Neural progenitor cell (in vitro differentiated cells): ENCODE results near the gene ECM1. TPM values are rescaled to one million over a fixed set of nuclear protein-coding genes. Genes with fewer than 3 reads are reported as not detected.

ENCODE experiments used
- DNase-seq: peaks from one replicate; pipeline ENCODE4 v3.0.0-alpha.2; 2016; ENCODE audit warnings: low spot score
- H2AFZ ChIP-seq: fragments of 200-600 bp; sonication (generic); replicated peaks from 2 replicates; pipeline ENCODE4 v1.6.1; 2016; ENCODE audit warnings: antibody characterized with exemption
- H3F3A ChIP-seq: fragments of 200-600 bp; sonication (generic); 2 replicates; pipeline ENCODE4 v1.6.1; 2016; ENCODE audit warnings: antibody characterized with exemption, low read depth
- H3K27ac ChIP-seq: fragments of 200-600 bp; sonication (generic); 2 replicates; pipeline ENCODE4 v1.5.1; 2016; ENCODE audit warnings: mild to moderate bottlenecking
- H3K27me3 ChIP-seq: fragments of 200-600 bp; sonication (generic); 2 replicates; pipeline ENCODE4 v1.6.1; 2016; ENCODE audit warnings: mild to moderate bottlenecking, moderate library complexity
- H3K36me3 ChIP-seq: fragments of 200-600 bp; sonication (generic); 2 replicates; pipeline ENCODE4 v1.5.1; 2016
- H3K4me1 ChIP-seq: fragments of 200-600 bp; sonication (generic); 2 replicates; pipeline ENCODE4 v1.6.1; 2016; ENCODE audit warnings: mixed run types
- H3K4me2 ChIP-seq: fragments of 200-600 bp; sonication (generic); 2 replicates; pipeline ENCODE4 v1.6.1; 2016
- H3K4me3 ChIP-seq: fragments of 200-600 bp; sonication (generic); 2 replicates; pipeline ENCODE4 v1.5.1; 2016
- H3K79me2 ChIP-seq: fragments of 200-600 bp; sonication (generic); 2 replicates; pipeline ENCODE4 v1.6.1; 2016; ENCODE audit warnings: low read depth
- H3K9ac ChIP-seq: fragments of 200-600 bp; sonication (generic); 2 replicates; pipeline ENCODE4 v1.6.1; 2016
- H3K9me3 ChIP-seq: fragments of 200-600 bp; sonication (generic); 2 replicates; pipeline ENCODE4 v1.5.1; 2016; ENCODE audit warnings: low read depth
- H4K20me1 ChIP-seq: fragments of 200-600 bp; sonication (generic); 2 replicates; pipeline ENCODE4 v1.6.1; 2016; ENCODE audit warnings: low read depth
- H3K27ac Mint-ChIP-seq: 3 replicates; pipeline ENCODE4 v1.8.0; 2021; ENCODE audit warnings: mixed read lengths
- H3K27me3 Mint-ChIP-seq: 2 replicates; pipeline ENCODE4 v1.8.0; 2022; ENCODE audit warnings: low read depth, mild to moderate bottlenecking, inconsistent platforms, moderate library complexity, mixed read lengths; ENCODE audit not compliant: insufficient read depth
- H3K36me3 Mint-ChIP-seq: 3 replicates; pipeline ENCODE4 v1.8.0; 2021; ENCODE audit warnings: mixed read lengths
- H3K4me1 Mint-ChIP-seq: 3 replicates; pipeline ENCODE4 v1.8.0; 2021; ENCODE audit warnings: mixed read lengths
- H3K4me3 Mint-ChIP-seq: 3 replicates; pipeline ENCODE4 v1.8.0; 2021; ENCODE audit warnings: mild to moderate bottlenecking, moderate library complexity, mixed read lengths
- H3K9me3 Mint-ChIP-seq: 3 replicates; pipeline ENCODE4 v1.8.0; 2020; ENCODE audit warnings: mixed read lengths
- EZH2 ChIP-seq: fragments of 200-600 bp; sonication (generic); IDR thresholded peaks from 2 replicates; pipeline ENCODE4 v1.6.1; 2017; ENCODE audit warnings: antibody characterized with exemption, mild to moderate bottlenecking, moderate library complexity
- EZH2phosphoT487 ChIP-seq: fragments of 200-600 bp; sonication (generic); IDR thresholded peaks from 2 replicates; pipeline ENCODE4 v1.6.1; 2017; ENCODE audit warnings: antibody characterized with exemption
- total RNA-seq: library from RNA; depleted of rRNA; stranded (reverse); fragments of >200 nt; gene quantifications from 2 replicates; pipeline ENCODE4 v1.2.3, GENCODE V29; 2015; ENCODE audit warnings: low replicate concordance
- TF ChIP-seq, protein P1 (sequence below): fragments of 200-600 bp; sonication (generic); IDR thresholded peaks from 2 replicates; pipeline ENCODE4 v1.5.1; 2017; ENCODE audit warnings: antibody characterized with exemption, mild to moderate bottlenecking

ECM1 gene
- total RNA-seq, 1 donor from 2014 or later = 0.30 TPM

DNA sequence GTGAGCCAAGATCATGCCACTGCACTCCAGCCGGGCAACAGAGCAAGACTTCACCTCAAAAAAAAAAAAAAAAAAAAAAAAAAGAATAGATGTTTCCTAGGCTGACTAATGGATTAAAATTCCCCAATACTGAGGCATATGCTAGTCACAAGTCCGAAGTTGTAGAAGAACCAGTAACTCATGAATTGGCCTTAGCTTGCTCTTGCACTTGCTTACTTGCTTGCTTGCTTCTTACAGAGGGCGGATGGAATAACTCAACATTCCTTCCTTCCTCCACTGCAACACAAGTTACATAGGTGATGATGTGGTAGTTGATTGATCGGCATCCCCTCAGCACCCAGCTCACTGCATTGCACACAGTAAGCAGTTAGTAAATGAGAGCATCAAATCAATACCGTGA is 23.5 kb upstream of the ECM1 start:
- H3K27me3 ChIP-seq = peaks cover 5% of the 10 kb centered on the region
- peaks cover 11% of the 10 kb centered on the region for H3F3A ChIP-seq
- TF ChIP-seq EZH2 = no peak
- TF ChIP-seq EZH2phosphoT487 = no peak
- TF ChIP-seq, protein P1, sequence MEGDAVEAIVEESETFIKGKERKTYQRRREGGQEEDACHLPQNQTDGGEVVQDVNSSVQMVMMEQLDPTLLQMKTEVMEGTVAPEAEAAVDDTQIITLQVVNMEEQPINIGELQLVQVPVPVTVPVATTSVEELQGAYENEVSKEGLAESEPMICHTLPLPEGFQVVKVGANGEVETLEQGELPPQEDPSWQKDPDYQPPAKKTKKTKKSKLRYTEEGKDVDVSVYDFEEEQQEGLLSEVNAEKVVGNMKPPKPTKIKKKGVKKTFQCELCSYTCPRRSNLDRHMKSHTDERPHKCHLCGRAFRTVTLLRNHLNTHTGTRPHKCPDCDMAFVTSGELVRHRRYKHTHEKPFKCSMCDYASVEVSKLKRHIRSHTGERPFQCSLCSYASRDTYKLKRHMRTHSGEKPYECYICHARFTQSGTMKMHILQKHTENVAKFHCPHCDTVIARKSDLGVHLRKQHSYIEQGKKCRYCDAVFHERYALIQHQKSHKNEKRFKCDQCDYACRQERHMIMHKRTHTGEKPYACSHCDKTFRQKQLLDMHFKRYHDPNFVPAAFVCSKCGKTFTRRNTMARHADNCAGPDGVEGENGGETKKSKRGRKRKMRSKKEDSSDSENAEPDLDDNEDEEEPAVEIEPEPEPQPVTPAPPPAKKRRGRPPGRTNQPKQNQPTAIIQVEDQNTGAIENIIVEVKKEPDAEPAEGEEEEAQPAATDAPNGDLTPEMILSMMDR = no peak
- no peak overlapping the region for H3K4me3 ChIP-seq
- H3K9ac ChIP-seq = no peak overlapping the region
- Mint-ChIP-seq H3K27me3 (no peaks in the 10 kb centered on the region), H3K4me1 (peaks cover 15% of the 10 kb centered on the region), H3K27ac (no peak overlapping the region), H3K4me3 (no peak overlapping the region), H3K36me3 (no peaks in the 10 kb centered on the region), H3K9me3 (no peaks in the 10 kb centered on the region)
- H3K36me3 ChIP-seq = no peaks in the 10 kb centered on the region
- DNase-seq = no peak
- no peak overlapping the region for H2AFZ ChIP-seq
- H4K20me1 ChIP-seq = no peaks in the 10 kb centered on the region
- peaks cover 14% of the 10 kb centered on the region for H3K79me2 ChIP-seq
- H3K27ac ChIP-seq = no peak overlapping the region
- no peaks in the 10 kb centered on the region for H3K9me3 ChIP-seq
- H3K4me1 ChIP-seq = peaks cover 6% of the 10 kb centered on the region
- no peak overlapping the region for H3K4me2 ChIP-seq

DNA sequence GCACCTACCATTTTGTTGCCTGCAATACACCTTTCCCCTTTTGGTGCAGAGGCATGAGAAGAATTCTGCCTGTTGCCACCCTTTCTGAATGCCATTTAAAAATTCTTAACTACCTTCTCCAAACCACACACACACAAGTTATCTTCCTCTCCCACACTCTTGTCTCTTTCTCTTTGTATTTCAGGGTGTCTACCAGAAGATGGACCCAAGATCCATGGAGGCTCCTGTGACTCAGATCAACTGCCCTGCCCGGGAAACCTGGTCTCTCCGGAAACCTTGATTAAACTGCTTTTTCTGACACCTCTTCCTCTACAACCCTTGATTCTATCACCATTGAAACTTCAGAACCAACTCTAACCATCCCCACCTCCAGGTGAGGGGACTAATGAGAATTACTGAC is 23.0 kb upstream of the ECM1 start:
- no peak for DNase-seq
- H3K9me3 Mint-ChIP-seq = no peaks in the 10 kb centered on the region
- Histone ChIP-seq H3K36me3 (no peaks in the 10 kb centered on the region), H3K9me3 (no peaks in the 10 kb centered on the region), H3K4me1 (peaks cover 6% of the 10 kb centered on the region), H3K4me2 (no peak overlapping the region), H3K79me2 (peaks cover 14% of the 10 kb centered on the region), H4K20me1 (no peaks in the 10 kb centered on the region), H2AFZ (peak overlapping the region; percentile 79), H3K4me3 (no peak overlapping the region), H3K27ac (no peak overlapping the region), H3K27me3 (peaks cover under 1% of the 10 kb centered on the region), H3K9ac (no peak overlapping the region), H3F3A (peaks cover 11% of the 10 kb centered on the region)
- H3K27me3 Mint-ChIP-seq = no peaks in the 10 kb centered on the region
- H3K27ac Mint-ChIP-seq = no peak overlapping the region
- TF ChIP-seq, protein P1 = no peak
- TF ChIP-seq EZH2phosphoT487 = no peak
- TF ChIP-seq EZH2 = no peak
- H3K4me3 Mint-ChIP-seq = no peak overlapping the region
- peaks cover 15% of the 10 kb centered on the region for H3K4me1 Mint-ChIP-seq
- no peaks in the 10 kb centered on the region for H3K36me3 Mint-ChIP-seq

DNA sequence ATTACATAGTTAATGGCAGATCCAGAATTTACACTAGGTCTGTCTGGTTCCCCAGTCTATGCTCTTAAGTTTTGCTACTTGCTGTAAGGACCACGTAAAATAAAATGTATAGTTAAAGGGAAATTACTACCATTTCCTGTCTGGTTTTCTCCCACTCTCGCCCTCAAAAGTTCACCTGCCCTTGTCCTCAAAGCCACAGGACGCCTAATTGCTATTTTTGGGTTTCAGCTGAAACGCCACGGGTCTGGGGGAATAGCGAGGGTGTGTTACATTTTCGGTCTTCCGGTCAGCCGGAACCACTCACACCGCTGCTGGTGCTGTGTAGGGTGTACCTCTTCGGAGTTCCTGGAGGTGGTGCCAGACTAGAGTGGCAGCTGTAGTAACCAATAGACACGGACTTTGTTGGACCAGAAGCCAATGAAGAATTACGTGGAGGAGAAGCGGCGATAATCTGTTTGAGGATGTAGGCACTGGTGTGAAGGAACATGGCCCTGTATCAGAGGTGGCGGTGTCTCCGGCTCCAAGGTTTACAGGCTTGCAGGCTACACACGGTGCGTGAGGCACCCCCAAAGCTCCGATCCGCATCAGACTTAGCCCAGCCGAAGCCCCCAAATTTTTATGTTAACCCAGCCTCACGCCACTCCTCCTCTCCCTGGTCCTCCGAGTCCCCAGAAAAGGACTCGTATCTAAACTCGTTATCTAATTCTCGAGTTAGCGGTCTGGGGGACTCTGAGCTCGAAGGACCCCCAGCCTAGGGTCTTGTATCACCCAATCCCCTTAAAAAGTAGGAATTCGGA is 20.7 kb upstream of the ECM1 start, which contains the start of gene TARS2:
Gene TARS2 (plus strand): TSS at position 454 of the 797 bp plus-strand sequence. CDS start 32 bp downstream, at position 486.
- Histone ChIP-seq H3K27me3 (no peaks in the 10 kb centered on the region), H3K27ac (no peak within 1 kb of the TSS), H3K4me3 (peak within 1 kb of the TSS; percentile 97), H3F3A (peaks cover 11% of the 10 kb centered on the region), H3K4me1 (peaks cover 6% of the 10 kb centered on the region), H3K79me2 (peaks cover 14% of the 10 kb centered on the region), H3K9me3 (no peaks in the 10 kb centered on the region), H3K9ac (peak within 1 kb of the TSS; percentile 88), H2AFZ (peak within 1 kb of the TSS; percentile 100), H3K36me3 (no peaks in the 10 kb centered on the region), H3K4me2 (peak within 1 kb of the TSS; percentile 100), H4K20me1 (no peaks in the 10 kb centered on the region)
- Mint-ChIP-seq H3K27ac (peak within 1 kb of the TSS; percentile 85), H3K4me1 (peaks cover 15% of the 10 kb centered on the region), H3K36me3 (peaks cover 8% of the 10 kb centered on the region), H3K4me3 (peak within 1 kb of the TSS; percentile 99), H3K27me3 (no peaks in the 10 kb centered on the region), H3K9me3 (no peaks in the 10 kb centered on the region)
- TF ChIP-seq EZH2 = no peak
- DNase-seq = peak; percentile 96

GRCh38 chr1:150487763-150488115 is 20.2 kb upstream of the ECM1 start:
- H3K4me2 ChIP-seq = peak overlapping the region; percentile 100
- peaks cover 14% of the 10 kb centered on the region for H3K79me2 ChIP-seq
- peaks cover 6% of the 10 kb centered on the region for H3K4me1 ChIP-seq
- H3K27me3 ChIP-seq = no peaks in the 10 kb centered on the region
- Mint-ChIP-seq H3K27me3 (no peaks in the 10 kb centered on the region), H3K36me3 (peaks cover 10% of the 10 kb centered on the region), H3K9me3 (no peaks in the 10 kb centered on the region), H3K4me1 (peaks cover 15% of the 10 kb centered on the region), H3K27ac (peak overlapping the region; percentile 85), H3K4me3 (peak overlapping the region; percentile 99)
- H3K4me3 ChIP-seq = peak overlapping the region; percentile 97
- H3K9me3 ChIP-seq = no peaks in the 10 kb centered on the region
- H3F3A ChIP-seq = peaks cover 11% of the 10 kb centered on the region
- no peak overlapping the region for H3K27ac ChIP-seq
- DNase-seq = peak; percentile 5
- H2AFZ ChIP-seq = peak overlapping the region; percentile 81
- no peaks in the 10 kb centered on the region for H4K20me1 ChIP-seq
- peak overlapping the region; percentile 88 for H3K9ac ChIP-seq
- TF ChIP-seq EZH2 = no peak
- TF ChIP-seq EZH2phosphoT487 = no peak
- TF ChIP-seq, protein P1 = no peak
- no peaks in the 10 kb centered on the region for H3K36me3 ChIP-seq
